GM18951 (cell line): Measurements from ENCODE around the gene MTMR2.

ENCODE experiments used
- POLR2A ChIP-seq: IDR thresholded peaks from 4 replicates; pipeline ENCODE4 v1.6.1; 2011; ENCODE audit warnings: mild to moderate bottlenecking; ENCODE audit not compliant: insufficient read length, insufficient read depth; ENCODE audit errors: extremely low read depth
- in situ Hi-C: fragments of 300-500 bp; cut with MboI; formaldehyde crosslinking; loops from one replicate; pipeline ENCODE4 v1.12.0; 2022; ENCODE audit warnings: low sequenced_read_pairs, mixed read lengths, inconsistent platforms; ENCODE audit not compliant: unreplicated experiment

The MTMR2 gene

DNA sequence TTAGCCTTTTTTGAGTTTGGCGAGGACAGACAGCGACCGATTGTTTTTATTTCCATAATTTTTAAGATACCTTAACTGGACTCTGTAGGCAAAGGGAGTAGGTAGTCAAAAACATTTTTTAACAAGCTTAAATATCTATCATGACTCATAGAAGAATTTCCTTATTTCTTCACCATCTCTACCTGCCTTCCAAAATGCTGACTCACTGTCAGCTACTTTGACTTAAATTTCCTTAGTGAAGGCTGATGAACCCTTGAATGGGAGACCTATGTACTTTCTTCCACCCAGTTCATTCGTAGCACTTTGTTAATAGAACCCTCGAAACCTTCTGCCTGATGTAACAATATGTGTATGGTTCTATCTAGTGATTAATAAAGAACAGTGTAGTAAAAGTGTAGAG, 1.1 kb upstream of the MTMR2 start:
- no peak for TF ChIP-seq POLR2A
- in situ Hi-C loops: no loop called here

DNA sequence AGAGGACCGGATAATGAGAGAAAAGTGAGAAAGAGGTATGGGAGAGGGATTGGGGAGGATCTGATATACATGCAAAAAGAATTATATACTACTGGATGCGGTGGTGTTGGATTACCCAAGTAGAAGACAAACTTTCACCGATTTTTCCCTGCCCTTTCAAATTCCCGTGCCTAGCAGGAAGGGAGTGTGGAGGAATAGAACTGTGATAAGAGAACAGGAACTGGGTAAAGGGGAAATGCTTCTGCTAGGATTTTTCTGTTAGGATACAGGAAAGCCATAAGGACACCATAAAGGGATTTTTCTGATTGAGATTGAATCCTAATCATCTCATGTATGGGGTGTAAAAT, 480 bp upstream of the MTMR2 start:
- no peak for TF ChIP-seq POLR2A
- in situ Hi-C loops: no loop called here

DNA sequence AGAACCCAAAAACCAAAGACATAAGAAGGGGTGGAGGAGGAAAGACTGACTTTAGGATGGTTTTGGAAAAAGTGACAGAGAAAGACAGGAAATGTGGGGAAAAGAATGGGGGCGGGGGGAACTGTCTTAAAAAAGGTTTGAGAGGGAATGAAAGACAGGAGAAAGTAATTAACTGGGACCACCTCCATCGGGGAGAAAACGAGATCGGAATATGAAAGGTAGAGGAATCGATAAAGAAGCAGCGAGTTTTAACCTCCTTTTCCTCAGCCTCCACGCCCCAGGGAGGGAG, 524 bp downstream of the MTMR2 start:
- in situ Hi-C loops: no loop called here
- TF ChIP-seq POLR2A: no peak

DNA sequence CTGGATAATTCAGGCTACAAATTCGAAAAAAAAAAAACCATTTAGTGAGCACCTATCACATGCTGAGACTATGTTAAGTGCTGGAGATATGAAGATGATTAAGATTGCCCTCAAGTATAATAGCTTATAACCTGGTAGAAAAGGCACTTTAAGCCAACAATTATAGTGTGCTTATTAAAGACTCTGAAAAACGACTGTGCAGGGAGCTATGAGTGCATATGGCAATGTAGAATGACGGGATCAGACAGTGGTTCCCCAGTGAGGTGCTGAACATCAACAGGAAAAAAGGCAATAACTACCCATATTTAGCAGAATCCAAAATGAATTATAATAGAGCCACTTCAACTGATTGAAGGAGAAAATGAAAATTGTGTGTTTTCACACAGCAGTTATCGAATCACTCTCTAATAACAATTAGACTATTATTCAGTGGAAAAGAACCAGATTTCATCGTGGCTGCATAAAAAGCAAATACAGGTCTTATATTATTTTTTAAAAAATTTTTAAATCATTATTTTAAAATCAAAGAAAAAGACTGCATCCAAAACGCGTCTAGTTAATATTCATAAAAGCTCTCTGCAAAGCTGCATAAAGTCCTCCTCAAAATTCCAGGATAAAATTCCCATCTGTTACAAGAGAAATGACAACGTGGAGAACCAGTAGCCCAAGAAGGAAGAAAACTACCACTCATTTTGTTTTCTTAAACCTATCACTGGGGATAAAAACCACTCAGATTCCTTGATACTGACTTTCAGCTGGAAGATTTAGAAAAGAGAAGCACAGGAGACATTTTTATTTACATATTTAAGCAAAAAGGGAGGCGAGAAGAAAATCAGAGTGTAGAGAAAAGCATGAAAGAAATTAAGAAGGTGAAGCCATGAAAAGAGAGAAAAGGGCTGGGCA, 1.1 kb downstream of the MTMR2 start:
- TF ChIP-seq POLR2A: no peak
- in situ Hi-C loops: no loop called here

DNA sequence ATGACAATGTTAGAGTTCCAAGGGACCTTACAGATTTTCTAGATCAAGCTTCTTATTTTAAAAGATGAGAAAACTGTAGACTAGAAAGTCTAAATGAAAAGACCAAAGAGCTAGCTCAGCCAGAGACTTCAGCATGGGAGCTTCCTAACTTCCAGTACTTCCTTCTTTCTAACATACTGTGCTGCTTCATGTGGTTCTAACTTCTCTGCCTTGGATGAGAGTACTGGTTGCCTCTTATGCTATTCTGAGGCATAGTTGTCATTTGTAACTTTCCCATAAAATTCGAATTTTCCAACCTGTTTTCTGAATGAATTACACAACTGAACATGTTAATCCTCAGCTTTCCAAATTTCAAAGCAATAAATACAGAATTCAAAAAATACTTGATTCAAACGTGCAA, 1.8 kb downstream of the MTMR2 start:
- in situ Hi-C loops: no loop called here
- no peak for TF ChIP-seq POLR2A

DNA sequence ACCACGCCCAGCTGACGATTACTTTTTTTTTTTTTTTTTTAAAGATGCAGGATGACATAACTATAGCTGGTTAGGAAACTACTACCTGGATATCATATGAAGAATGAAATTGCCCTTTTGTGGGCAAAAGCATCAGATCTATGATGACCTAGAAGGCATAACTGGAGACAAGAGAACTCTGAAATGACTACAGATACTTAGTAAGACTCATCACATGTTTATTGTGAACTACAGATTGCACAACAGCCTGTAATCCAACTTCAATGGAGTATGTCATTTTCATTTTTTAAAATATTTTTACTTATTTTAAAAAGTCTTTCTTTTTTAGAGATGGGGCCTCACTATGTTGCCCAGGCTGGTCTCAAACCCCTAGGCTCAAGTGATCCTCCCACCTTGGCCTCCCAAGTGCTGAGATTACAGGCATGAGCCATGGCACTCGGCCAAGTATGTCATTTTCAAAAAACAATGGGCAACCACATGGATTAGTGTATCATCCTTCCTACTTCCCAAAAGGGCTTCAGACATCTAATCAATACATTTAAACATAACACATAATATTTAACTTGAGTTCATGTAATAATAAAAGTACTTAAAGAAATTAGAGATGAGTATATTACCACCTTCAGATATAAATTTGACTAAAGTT, 3.3 kb downstream of the MTMR2 start:
- in situ Hi-C loops: no loop called here
- TF ChIP-seq POLR2A: no peak

DNA sequence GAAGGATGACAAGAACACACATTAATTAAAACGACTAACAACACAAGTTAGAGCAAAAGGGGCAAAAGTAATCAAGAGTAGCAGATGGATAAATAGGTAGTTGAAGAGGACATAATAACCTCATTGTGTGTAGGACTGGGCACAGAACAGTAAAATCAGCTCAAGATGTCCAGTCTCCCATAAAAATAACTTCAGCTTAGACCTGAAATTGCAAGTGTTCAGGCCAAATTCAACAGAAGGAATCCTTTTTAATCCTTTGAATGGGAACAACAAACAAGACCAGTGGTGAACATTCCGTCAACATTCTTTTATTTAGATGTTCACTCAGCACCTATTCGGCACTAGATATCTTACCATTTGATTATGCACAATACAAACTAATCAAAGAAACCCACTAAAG, 4.4 kb downstream of the MTMR2 start:
- in situ Hi-C loops: no loop called here
- no peak for TF ChIP-seq POLR2A

DNA sequence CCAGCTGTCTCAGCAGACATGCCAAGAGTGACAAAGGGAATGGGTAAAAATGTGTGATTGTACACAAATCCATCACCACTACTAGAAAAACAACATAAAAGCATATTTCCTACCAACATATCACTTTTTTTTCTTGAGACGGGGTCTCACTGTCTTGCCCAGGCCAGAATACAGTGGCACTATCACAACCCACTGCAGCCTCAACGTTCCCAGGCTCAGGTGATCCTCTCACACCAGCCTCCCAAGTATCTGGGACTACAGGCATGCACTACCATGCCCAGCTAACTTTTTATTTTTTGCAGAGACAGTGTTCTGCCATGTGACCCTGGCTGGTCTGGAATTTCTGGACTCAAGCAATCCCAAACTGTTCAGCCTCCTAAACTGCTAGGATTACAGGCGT, 5.2 kb downstream of the MTMR2 start:
- in situ Hi-C loops: no loop called here
- TF ChIP-seq POLR2A: no peak

DNA sequence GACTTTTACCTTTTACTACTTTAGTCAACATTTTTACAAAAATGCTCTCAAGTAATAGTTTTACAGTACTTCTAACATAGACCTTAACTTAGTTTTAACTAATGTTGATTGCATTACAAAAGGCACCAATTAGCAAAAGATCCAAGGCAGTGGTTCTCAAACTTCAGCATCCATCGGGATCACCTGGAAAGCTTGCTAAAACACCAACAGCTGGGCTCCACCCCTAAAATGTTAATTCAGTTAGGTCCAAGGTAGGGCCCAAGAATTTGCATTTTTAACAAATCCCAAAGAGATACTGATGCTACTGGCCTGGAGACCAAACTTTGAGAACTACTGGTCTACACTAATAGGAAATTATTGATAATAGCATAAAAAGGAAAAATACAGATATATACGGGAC, 5.9 kb downstream of the MTMR2 start:
- TF ChIP-seq POLR2A: no peak
- in situ Hi-C loops: no loop called here

DNA sequence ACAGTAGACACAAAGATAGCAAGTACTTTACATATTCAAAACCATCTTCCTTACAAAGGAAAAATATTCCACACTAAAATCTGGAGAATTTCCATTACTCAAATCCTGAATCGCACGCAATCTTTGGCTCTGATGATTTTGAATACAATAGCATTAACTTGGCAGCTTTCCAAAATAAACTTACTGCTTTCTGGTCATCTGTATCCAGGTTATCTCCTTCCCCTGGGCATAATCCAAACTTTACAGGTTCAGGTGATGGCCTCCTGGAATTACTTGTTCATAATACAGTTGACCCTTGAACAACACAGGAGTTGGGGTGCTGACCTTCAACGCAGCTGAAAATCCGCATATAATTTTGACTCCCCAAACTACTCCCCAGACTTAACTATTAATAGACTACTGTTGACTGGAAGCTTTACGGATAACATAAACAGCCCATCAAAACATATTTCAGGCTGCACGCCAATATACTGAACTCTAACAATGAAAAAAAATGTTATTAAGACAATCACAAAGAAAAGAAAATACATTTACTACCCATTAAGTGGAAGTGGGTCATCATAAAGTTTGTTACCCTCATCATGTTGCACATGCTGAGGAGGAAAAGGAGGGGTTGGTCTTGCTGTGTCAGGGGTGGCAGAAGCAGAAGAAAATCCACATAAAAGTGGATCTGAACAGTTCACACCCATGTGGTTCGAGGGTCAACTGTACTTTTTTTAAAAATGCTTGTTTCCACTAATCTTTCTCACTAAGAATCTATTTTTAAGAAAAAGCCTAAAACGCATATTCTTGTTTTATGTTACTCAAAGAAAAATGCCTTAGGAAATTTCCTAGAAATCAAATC, 6.5 kb downstream of the MTMR2 start:
- in situ Hi-C loops: no loop called here
- TF ChIP-seq POLR2A: no peak

DNA sequence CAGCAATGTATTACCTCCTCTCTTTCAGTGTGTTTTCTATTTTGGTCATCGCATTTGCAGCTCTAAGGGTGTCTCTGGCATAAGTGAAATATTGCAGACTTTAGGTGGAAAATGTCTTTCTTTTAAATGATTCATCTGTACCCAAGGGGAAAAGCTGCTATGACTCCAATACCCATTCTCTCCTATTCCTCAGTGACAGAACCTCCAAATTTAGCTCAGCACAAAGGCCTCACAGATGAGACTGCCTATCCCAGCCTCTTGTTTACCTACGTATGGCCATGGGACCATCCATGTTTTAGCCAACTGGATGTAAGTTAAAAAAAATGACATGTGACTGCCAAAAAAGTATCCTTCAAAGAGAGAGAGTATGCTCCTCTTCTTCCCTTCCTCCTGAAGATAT, 7.9 kb downstream of the MTMR2 start:
- in situ Hi-C loops: no loop called here

DNA sequence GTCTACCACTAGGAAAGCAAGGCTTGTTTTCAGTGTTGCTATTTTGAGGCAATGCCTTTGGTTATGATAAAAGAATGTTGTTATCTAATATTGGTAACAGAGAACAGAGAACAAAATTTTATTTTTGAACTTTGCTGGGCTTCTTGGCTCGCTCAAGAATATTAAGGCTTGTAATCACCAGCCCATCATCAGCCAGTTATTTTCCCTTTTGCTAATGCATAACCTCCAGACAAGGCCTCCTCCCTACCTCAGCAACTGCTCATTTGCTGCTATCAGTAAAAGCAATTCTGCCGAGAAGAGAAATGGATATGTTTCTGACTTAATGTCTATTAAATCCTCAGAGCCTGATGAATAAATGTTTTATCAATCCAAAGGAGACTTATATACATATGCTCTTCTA, 8.9 kb downstream of the MTMR2 start:
- in situ Hi-C loops: no loop called here
- no peak for TF ChIP-seq POLR2A

More for the DNA sequence above, 7.9 kb downstream of the MTMR2 start:
- TF ChIP-seq POLR2A: no peak

DNA sequence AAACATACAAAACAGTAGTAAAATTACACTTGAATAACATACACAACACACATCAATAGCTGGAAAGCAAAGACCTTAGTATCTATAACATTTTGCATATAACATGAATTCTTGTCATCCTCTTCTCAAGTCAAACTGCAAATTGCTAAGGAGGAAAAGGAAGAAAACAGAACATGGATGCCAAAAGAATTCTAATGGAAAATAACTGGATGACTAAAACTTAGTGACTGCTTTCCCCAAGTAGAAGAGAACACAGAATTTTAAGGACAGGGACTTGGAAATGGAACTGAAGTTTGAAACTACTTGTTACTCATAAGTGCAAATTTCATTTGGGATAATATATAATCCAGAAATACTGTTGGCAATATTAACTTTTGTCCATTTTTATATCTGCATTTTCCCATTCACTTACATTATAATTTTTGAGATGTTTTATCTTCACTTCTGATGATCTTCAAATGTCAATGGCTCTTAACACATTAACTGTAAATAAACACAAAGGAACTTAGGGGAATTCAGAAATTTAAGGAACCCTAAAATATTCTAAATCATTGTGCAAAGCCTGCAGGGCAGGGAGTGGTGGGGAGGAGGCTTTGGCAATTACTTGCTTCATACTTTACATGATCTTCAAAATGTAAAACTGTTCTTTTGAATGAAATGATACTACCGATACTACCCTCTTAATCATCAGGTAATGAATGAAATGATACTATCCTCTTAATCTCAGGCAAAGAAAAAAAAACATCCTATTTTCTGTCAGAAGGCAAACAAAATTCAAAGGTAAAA, 9.9 kb downstream of the MTMR2 start:
- in situ Hi-C loops: no loop called here
- no peak for TF ChIP-seq POLR2A

DNA sequence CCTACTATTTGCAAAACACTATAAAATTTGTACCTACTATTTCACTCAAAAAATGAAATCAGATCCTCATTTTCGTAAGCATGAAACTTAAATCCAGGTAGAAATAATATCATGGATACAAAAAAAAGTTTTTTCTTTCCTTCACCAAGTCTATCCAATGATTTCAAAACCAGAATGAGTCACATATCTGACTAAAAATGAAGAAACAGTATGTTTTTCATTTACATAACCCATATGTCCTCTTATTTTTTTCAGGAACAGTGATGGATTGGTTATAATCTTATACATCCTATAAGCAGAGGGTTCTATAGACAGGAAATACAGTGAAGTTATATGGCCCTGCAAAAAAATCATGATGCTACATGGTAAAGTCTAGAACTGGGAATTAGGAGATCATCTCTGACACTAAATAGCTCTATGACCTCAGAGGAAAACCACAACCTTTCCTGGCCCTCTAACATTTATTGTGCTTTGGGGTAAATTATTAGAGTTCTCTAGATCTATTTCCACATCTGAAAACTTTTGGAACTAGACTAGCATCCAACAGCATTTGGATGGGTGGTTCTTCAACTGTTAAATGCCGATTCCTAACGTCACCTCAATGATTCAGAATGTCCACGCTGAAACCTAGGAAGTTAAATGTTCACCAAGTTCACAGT, 10.9 kb downstream of the MTMR2 start:
- in situ Hi-C loops: no loop called here
- TF ChIP-seq POLR2A: no peak
